GM20431 (cell line): Measurements from ENCODE around the gene NKAIN2.
"Not testable (repeated sequence)": the region's sequence is repeated elsewhere in the genome, so short reads cannot be mapped to it uniquely, and the experiment has no call there.

Experiments used
- in situ Hi-C: fragments of 300-500 bp; cut with MseI, MboI; formaldehyde crosslinking; loops from one replicate; pipeline ENCODE4 v1.15.0; 2020; ENCODE audit warnings: low sequenced_read_pairs; ENCODE audit not compliant: unreplicated experiment

Gene NKAIN2

GRCh38 chr6:124273701-124274100 lies 470.0 kb downstream of the NKAIN2 start:
- in situ Hi-C loops: no loop called here

- in situ Hi-C loops: no loop called here
These were observed 478.9 kb downstream of the NKAIN2 start for GRCh38 chr6:124282541-124282940.

- in situ Hi-C loops: no loop called here
These were observed 479.8 kb downstream of the NKAIN2 start for GRCh38 chr6:124283486-124283885.

DNA sequence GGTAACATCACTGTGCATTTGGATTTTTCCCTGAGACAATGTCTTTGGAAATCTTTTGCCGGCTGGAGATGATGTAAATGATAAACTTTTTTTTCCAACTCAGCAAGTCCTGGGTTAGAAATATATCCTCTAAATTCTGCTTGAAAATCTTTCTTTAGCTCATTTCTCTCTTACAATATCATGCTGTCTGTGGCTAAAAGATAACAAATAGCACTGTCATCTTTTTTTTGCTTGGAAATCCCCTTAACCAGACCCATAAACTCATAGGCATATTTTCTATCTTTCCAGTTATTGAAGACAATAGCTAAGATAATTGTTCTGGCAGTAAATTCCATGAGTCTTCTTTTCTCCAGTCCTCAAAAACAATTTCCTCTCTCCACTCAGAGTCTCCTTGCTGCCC lies 481.5 kb downstream of the NKAIN2 start:
- in situ Hi-C loops: no loop called here

DNA sequence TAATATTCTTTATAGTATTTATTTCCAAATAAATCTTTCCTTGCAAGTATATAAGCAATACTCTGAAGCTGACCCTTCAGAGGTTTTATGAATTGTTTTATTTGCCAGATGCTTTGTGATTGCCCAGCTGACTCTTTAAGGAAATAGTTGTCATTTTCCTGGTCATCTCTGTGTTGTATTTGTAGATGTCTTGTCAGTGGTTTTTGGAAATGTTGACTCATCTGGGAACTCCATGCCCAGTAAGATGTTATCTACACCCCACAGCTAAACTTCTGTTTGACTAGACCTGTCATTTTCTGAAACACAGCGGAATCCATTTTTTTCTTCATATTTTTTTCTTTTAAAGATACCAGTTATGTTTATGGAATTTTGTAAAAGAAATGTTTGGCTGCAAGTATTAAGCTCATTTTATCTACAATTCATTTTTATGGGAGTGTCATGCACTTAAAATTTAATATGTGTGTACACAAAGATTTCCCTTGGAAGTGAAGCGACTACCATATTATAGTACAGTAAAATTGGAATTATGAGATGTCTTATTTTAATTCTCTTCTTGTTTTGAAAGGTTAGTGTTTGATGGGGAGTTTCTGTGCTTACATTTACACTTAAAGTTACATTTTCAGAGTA lies 491.0 kb downstream of the NKAIN2 start:
- in situ Hi-C loops: no loop called here

DNA sequence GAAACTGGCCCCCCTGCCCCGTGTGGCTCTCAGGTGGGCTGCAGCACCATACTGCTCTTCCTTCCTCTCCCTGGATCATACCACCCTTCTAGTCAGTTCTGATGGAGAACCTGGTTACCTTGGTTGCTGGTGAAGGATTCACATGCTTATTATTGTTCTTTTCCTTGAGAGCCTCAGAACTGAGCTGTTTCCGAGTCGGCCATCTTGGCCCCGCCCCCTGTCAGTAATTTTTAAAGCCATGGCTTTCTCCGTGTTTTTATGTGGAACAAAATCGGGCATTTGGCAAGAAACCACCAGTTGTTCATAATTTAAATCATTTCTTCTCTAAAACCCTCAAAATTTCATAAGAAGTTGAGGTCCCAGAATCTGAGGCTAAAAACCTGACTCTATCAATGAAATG lies 493.8 kb downstream of the NKAIN2 start:
- in situ Hi-C loops: no loop called here

- in situ Hi-C loops: no loop called here
These were observed 495.1 kb downstream of the NKAIN2 start for GRCh38 chr6:124298730-124299129.

GRCh38 chr6:124300907-124301306 lies 497.2 kb downstream of the NKAIN2 start:
- in situ Hi-C loops: not testable (repeated sequence)

DNA sequence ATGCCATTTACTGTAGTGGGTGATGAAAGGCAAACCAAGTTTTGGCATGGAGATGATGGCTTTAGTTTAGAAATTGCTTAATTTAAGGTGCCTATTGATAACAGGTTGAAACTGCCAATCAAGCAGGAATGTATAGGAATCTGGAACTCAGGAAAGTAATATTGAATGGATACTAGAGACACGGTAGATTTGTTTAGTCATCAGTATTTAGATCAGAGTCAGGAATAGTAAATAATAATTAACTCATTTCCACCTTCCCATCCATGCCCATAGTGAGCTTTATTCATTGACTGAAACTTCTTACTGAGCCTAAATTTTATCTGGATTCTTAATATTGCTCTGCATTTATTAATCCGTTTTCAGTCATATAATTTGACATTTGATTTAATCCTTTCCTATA lies 500.3 kb downstream of the NKAIN2 start:
- in situ Hi-C loops: no loop called here

DNA sequence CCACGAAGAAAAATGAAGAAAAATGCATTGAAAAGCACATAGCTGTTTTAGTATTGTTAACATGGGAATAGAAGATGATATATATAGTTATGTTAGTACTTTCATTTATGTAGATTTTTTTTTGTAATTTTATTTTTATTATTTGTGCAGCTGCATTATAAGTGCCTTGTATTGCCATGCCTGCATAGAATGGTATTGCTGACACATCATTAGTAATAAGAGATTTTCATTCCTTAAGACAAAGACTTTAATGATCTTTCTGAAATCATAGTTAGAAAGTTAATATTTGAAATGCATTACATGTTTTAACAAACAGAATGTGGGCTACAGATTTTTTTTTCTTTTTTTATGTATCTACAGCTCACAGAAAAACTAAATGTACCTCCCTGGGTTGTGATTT lies 506.5 kb downstream of the NKAIN2 start:
- in situ Hi-C loops: no loop called here

- in situ Hi-C loops: no loop called here
These were observed 515.7 kb downstream of the NKAIN2 start for GRCh38 chr6:124319410-124319809.

- in situ Hi-C loops: no loop called here
These were observed 520.6 kb downstream of the NKAIN2 start for GRCh38 chr6:124324237-124324636.

DNA sequence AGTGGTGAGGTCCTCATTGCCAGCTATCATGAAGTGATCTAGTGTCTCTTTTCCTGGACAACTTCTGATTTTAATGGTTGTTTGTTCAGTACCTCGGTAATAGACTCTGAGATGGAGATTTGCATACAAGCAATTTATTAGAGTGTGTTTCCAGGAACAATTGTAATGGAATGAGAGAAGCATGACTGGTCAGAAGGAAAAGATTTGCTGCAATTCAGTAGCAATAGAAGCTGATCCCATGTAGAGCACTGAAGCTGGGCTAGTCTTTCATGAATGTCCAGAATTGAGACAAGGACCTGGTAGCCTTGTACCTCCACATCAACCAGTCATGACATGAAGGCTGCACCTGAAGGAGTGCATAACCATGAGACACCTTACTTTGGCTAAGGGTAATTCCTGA lies 526.5 kb downstream of the NKAIN2 start:
- in situ Hi-C loops: no loop called here

GRCh38 chr6:124334359-124334758 lies 530.7 kb downstream of the NKAIN2 start:
- in situ Hi-C loops: no loop called here

DNA sequence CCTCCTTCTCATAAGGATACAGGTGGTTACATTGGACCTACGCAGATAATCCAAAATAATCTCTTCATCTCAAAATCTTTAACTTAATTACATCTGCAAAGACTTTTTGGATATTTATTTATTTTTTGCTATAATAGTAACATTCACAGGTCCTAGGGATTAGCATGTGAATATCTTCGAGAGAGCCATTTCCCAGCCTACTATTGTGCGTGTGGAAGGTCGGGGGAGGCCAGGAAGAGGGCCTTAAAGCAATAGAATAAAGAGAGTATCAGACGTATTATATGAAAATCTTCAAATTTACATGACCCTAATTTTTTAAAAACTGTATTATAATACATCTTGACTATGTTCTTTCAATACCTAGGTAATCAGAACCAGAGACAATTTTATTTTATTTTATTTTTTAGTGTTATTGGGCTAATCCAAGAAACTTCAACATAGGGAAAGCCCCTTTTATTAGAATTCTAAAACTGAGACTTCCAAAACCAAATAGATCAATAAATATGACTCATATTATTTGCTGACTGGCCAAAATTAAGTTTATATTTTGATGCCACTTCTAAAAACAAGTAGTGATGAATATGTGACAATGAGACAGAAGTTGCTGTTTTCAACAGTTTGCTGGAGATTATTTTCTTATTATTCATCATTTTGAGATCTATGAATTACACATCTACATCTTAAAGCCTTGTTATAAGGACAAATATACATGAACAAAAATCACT lies 536.1 kb downstream of the NKAIN2 start:
- in situ Hi-C loops: no loop called here

- in situ Hi-C loops: not testable (repeated sequence)
These were observed 544.7 kb downstream of the NKAIN2 start for GRCh38 chr6:124348339-124348738.

- in situ Hi-C loops: no loop called here
These were observed 551.5 kb downstream of the NKAIN2 start for GRCh38 chr6:124355146-124355545.

GRCh38 chr6:124356276-124356810 lies 552.7 kb downstream of the NKAIN2 start:
- in situ Hi-C loops: no loop called here

DNA sequence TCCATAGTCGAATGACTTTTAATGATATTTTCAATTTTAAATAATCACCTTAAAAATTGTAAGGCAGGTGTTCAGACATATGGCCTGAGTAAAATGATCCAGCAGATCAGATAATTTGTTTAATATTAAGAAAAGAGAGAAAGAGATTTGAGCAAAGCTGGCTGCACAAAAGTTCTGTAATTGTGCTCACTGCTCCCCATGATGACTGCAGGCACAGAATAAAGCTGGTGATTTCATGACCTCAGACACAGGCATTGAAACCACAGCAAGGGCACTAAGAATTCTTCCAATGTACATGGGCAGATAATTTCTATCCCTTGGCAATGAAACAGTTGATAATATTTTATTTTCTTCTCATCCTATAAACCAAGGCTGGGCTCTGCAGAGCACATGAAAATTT lies 553.1 kb downstream of the NKAIN2 start:
- in situ Hi-C loops: no loop called here

- in situ Hi-C loops: no loop called here
These were observed 564.5 kb downstream of the NKAIN2 start for GRCh38 chr6:124368131-124368530.

DNA sequence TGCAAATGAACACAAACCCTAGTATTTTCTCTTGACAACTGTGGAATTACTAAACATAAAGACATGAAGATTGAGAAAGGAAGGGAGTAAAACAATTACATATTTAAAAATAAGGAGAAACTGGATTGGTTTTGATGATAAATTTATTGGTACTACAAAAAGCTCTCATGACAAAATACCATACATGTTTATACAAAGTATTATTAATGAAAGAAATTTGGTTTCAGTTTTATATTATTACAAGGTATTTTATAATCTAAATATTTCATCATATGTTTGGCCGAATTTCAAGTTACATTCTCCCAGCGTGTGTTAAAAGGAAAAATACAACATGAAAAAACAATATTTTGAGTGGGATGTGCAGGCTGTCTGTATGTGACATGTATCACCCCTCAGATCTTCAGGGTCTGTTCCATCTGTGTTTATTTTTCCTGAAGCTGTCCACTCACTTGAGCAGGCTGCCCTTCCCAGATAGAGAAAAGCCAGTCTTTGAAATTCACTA lies 568.4 kb downstream of the NKAIN2 start:
- in situ Hi-C loops: no loop called here
